Measurements from ENCODE around the gene COPS2. TPM values are rescaled to one million over a fixed set of nuclear protein-coding genes. Genes with fewer than 3 reads are reported as not detected.
"Not testable (repeated sequence)": the region's sequence is repeated elsewhere in the genome, so short reads cannot be mapped to it uniquely, and the experiment has no call there.

The COPS2 gene
- total RNA-seq, 4 donors from 2014 or later = 48.8 to 76.1 (median 52.6) TPM

- TF ChIP-seq CTCF (IDR thresholded peaks at IDR 0.05) = no peak
- no peak for TF ChIP-seq POLR2A (IDR thresholded peaks at IDR 0.05)
- DNase-seq (ENCODE audit: low spot score in 2 of 2) = no peak
- 79 to 83% methylated on average over 1 of the region's 1 CpG for WGBS, 2 donors
Measured at GRCh38 chr15:49082960-49083359, 72.4 kb downstream of the COPS2 start.

GRCh38 chr15:49079340-49080039 is 75.9 kb downstream of the COPS2 start:
- WGBS, 2 donors = 89% methylated on average over 17 to 23 of the region's 23 CpGs
- DNase-seq (ENCODE audit: low spot score in 2 of 2) = no peak
- no peak for TF ChIP-seq CTCF (IDR thresholded peaks at IDR 0.05)
- TF ChIP-seq POLR2A (IDR thresholded peaks at IDR 0.05) = no peak
- H3K4me3 ChIP-seq (ENCODE audit: low read depth, poor library complexity, severe bottlenecking) = no peak overlapping the region
- intact Hi-C loops (cut with DNase I; ENCODE audit: low total_unique reads) = no loop called here

More at GRCh38 chr15:49082960-49083359, 72.4 kb downstream of the COPS2 start:
- no peak overlapping the region for H3K4me3 ChIP-seq (ENCODE audit: low read depth, poor library complexity, severe bottlenecking)
- intact Hi-C loops (cut with DNase I; ENCODE audit: low total_unique reads) = no loop called here

GRCh38 chr15:49075881-49076280 is 79.5 kb downstream of the COPS2 start:
- H3K4me3 ChIP-seq (ENCODE audit: low read depth, poor library complexity, severe bottlenecking) = no peak overlapping the region
- intact Hi-C loops (cut with DNase I; ENCODE audit: low total_unique reads) = no loop called here
- no peak for TF ChIP-seq POLR2A (IDR thresholded peaks at IDR 0.05)
- no peak for DNase-seq (ENCODE audit: low spot score in 2 of 2)

- intact Hi-C loops (cut with DNase I; ENCODE audit: low total_unique reads); DNase-seq (ENCODE audit: low spot score in 2 of 2); H3K4me3 ChIP-seq (ENCODE audit: low read depth, poor library complexity, severe bottlenecking): not testable (repeated sequence)
- WGBS, 2 donors = 76 to 80% methylated on average over 6 of the region's 6 CpGs
Measured at GRCh38 chr15:49074589-49075287, 80.7 kb downstream of the COPS2 start.

Small RNA genes within 50 kb of the gene (microRNA-seq; reads per million reads assigned to microRNA genes)
- gene MIR4716 (ENCODE audit: borderline number of aligned reads in 1 of 2, borderline replicate concordance in 2 of 2) = 0 reads per million in 2 donors

Other genes starting within 250 kb of the COPS2 start
- 1 to 10 TPM in 2 of 4 donors, under 1 TPM in 2; 0.63 to 4.7 (median 1.6) TPM for gene SHC4, start 191.7 kb downstream of the COPS2 start, total RNA-seq
- 10 to 100 TPM; 26.7 to 37.3 (median 30.7) TPM for gene SECISBP2L, start 109.2 kb downstream of the COPS2 start, total RNA-seq
- 10 to 100 TPM; 20.7 to 35.4 (median 27.8) TPM for gene GALK2, start 14.6 kb upstream of the COPS2 start, total RNA-seq